HepG2 (cell line): ENCODE data around the gene ADAMTS14. TPM values are rescaled to one million over a fixed set of nuclear protein-coding genes. Genes with fewer than 3 reads are reported as not detected.

Experiments used
- ATAC-seq: fragments of 200-7000 bp; cut with Tn5 transposase; 3 replicates; pipeline ENCODE4 v1.9.1; 2020; ENCODE audit warnings: mild to moderate bottlenecking, moderate library complexity
- BruUV-seq: library from RNA; stranded (reverse); fragments of 400-500 nt; replicated peaks from 2 replicates; lab custom pipeline; 2021; lab: Mats Ljungman, UMichigan
- CTCF ChIA-PET: fragments of 300-600 bp; formaldehyde crosslinking; extraction: SDS; loops from one replicate; lab custom pipeline; 2021; ENCODE audit warnings: low total read pairs, inconsistent platforms, low intra/inter-chr PET ratio; lab: Yijun Ruan, JAX
- POLR2A ChIA-PET: fragments of 350-600 bp; sonication (Branson Sonifier 250); formaldehyde crosslinking; loops from one replicate; lab custom pipeline; 2020; ENCODE audit warnings: antibody characterized with exemption, inconsistent platforms; lab: Yijun Ruan, JAX
- DNase-seq: peaks from one replicate; pipeline ENCODE4 v3.0.0-alpha.2; 2015; ENCODE audit warnings: low spot score
- FAIRE-seq: peaks from 3 replicates; lab custom pipeline; 2011; peaks lifted over from hg19 to GRCh38; lab: Jason Lieb, UNC
- H2AFZ ChIP-seq: one replicate; pipeline ENCODE4 v1.6.1; 2011; ENCODE audit warnings: low read length, inconsistent platforms
- H3K27ac ChIP-seq: fragments of 300-600 bp; 3 replicates; pipeline ENCODE4 v1.8.0; 2011; ENCODE audit warnings: mixed run types, mild to moderate bottlenecking, mixed read lengths, low read length, inconsistent platforms; ENCODE audit not compliant: insufficient read depth; ENCODE audit errors: extremely low read length
- H3K27me3 ChIP-seq, 2 experiments: fragments of 200-600 bp in 1 of 2; 2 replicates in 1 of 2; 3 replicates in 1 of 2; pipeline versions ENCODE4 v1.6.0 to v1.8.0; 2011; ENCODE audit warnings: low read length in 2 of 2, mild to moderate bottlenecking in 2 of 2, moderate library complexity in 2 of 2, inconsistent platforms in 1 of 2; ENCODE audit not compliant: insufficient read depth in 2 of 2, control insufficient read depth in 1 of 2
- H3K36me3 ChIP-seq, 2 experiments: fragments of 200-600 bp in 1 of 2; replicated peaks in 1 of 2; 2 replicates in 1 of 2; 3 replicates in 1 of 2; pipeline versions ENCODE4 v1.5.1 to v1.8.0; 2011; ENCODE audit warnings: low read length in 2 of 2, inconsistent platforms in 1 of 2; ENCODE audit not compliant: insufficient read depth in 2 of 2, control insufficient read depth in 1 of 2
- H3K4me1 ChIP-seq: 2 replicates; pipeline ENCODE4 v1.5.1; 2012; ENCODE audit warnings: low read length, inconsistent platforms; ENCODE audit not compliant: insufficient read depth
- H3K4me2 ChIP-seq: 2 replicates; pipeline ENCODE4 v1.6.0; 2011; ENCODE audit warnings: low read depth, low read length, inconsistent platforms
- H3K4me3 ChIP-seq, 3 experiments: fragments of 200-600 bp in 1 of 3; sonication (generic), shearing (Covaris generic) in 1 of 3; replicated peaks in 1 of 3; 2 replicates each; pipeline ENCODE4 v1.5.1; 2011 to 2016; ENCODE audit warnings: low read length in 3 of 3, inconsistent platforms in 2 of 3, low read depth in 2 of 3, mild to moderate bottlenecking in 2 of 3, control low read depth in 1 of 3, mixed read lengths in 1 of 3; ENCODE audit not compliant: insufficient read depth in 1 of 3
- H3K79me2 ChIP-seq: one replicate; pipeline ENCODE4 v1.6.1; 2011; ENCODE audit warnings: low read length, inconsistent platforms; ENCODE audit not compliant: insufficient read depth
- H3K9ac ChIP-seq: 2 replicates; pipeline ENCODE4 v1.6.0; 2011; ENCODE audit warnings: mild to moderate bottlenecking, low read depth, low read length, inconsistent platforms; ENCODE audit not compliant: insufficient read depth
- H3K9me3 ChIP-seq: 2 replicates; pipeline ENCODE4 v1.5.1; 2012; ENCODE audit warnings: mild to moderate bottlenecking, low read length
- H4K20me1 ChIP-seq: 2 replicates; pipeline ENCODE4 v1.6.0; 2011; ENCODE audit warnings: inconsistent platforms, mild to moderate bottlenecking, low read length, moderate library complexity; ENCODE audit not compliant: insufficient read depth
- HOXA5 ChIP-seq: sonication (generic); formaldehyde crosslinking; IDR thresholded peaks from 2 replicates; pipeline ENCODE4 v1.4.0; 2020; ENCODE audit warnings: missing genetic modification reagents
- MAFG ChIP-seq: sonication (generic); formaldehyde crosslinking; IDR thresholded peaks from 2 replicates; pipeline ENCODE4 v1.5.1; 2020; ENCODE audit warnings: mild to moderate bottlenecking, missing genetic modification reagents
- MED13 ChIP-seq: sonication (generic); formaldehyde crosslinking; IDR thresholded peaks from 2 replicates; pipeline ENCODE4 v1.5.0; 2020; ENCODE audit warnings: missing genetic modification reagents
- RBAK ChIP-seq: sonication (generic); formaldehyde crosslinking; IDR thresholded peaks from 2 replicates; pipeline ENCODE4 v1.5.1; 2020; ENCODE audit warnings: mild to moderate bottlenecking, missing genetic modification reagents
- TEAD2 ChIP-seq: sonication (generic); formaldehyde crosslinking; IDR thresholded peaks from 2 replicates; pipeline ENCODE4 v1.9.0; 2021; ENCODE audit warnings: missing genetic modification reagents
- YEATS4 ChIP-seq: sonication (generic); formaldehyde crosslinking; IDR thresholded peaks from 2 replicates; pipeline ENCODE4 v1.4.0; 2020; ENCODE audit warnings: missing genetic modification reagents, borderline replicate concordance
- ZNF124 ChIP-seq: sonication (generic); formaldehyde crosslinking; IDR thresholded peaks from 2 replicates; pipeline ENCODE4 v1.4.0; 2020; ENCODE audit warnings: missing genetic modification reagents
- ZNF441 ChIP-seq: sonication (generic); formaldehyde crosslinking; IDR thresholded peaks from 2 replicates; pipeline ENCODE4 v1.7.0; 2021; ENCODE audit warnings: missing genetic modification reagents, borderline replicate concordance
- ZSCAN30 ChIP-seq: sonication (generic); formaldehyde crosslinking; IDR thresholded peaks from 2 replicates; pipeline ENCODE4 v1.5.0; 2020; ENCODE audit warnings: mild to moderate bottlenecking, missing genetic modification reagents
- WGBS: methylation state at CpG from one replicate; pipeline ENCODE4 v1.1.6; 2017; ENCODE audit warnings: low lambda C conversion rate; 5-methylcytosine and 5-hydroxymethylcytosine counted together
- in situ Hi-C: cut with HindIII; loops from 2 replicates; pipeline ENCODE4 v1.10.0; 2017; ENCODE audit warnings: low pct_unique_long_range_greater_than_20kb; ENCODE audit not compliant: extremely low pct_ligation_motif_present
- intact Hi-C: fragments of 100-400 bp; cut with micrococcal nuclease; formaldehyde crosslinking; loops from one replicate; pipeline ENCODE4 v1.10.0; 2022; ENCODE audit not compliant: unreplicated experiment
- polyA plus RNA-seq, 8 experiments: library from polyadenylated mRNA; depleted of rRNA in 3 of 8; stranded (reverse) in 7 of 8; unstranded in 1 of 8; fragments of >200 nt; fragmentation: Illumina TruSeq in 4 of 8; extraction: Trizol in 4 of 8; gene quantifications; 2 replicates each; pipeline versions ENCODE4 v1.2.1 to v1.2.3, GENCODE V29; 2011 to 2016; ENCODE audit warnings: low read depth in 4 of 8, missing spikeins in 1 of 8, mixed read lengths in 1 of 8; ENCODE audit not compliant: insufficient read depth in 1 of 8
- total RNA-seq, 5 experiments: library from RNA; depleted of rRNA; stranded (reverse); fragments of >200 nt; fragmentation: Illumina TruSeq; extraction: Trizol; gene quantifications; 2 replicates each; pipeline ENCODE4 v1.2.3, GENCODE V29; 2016; ENCODE audit warnings: low read depth in 1 of 5
- TF ChIP-seq, protein P1 (sequence below): sonication (generic); formaldehyde crosslinking; IDR thresholded peaks from 2 replicates; pipeline ENCODE4 v1.9.0; 2021; ENCODE audit warnings: missing genetic modification reagents, mild to moderate bottlenecking, borderline replicate concordance
- TF ChIP-seq, protein P2 (sequence below): fragments of 450-650 bp; IDR thresholded peaks from 2 replicates; pipeline ENCODE4 v1.6.1; 2016
- TF ChIP-seq, protein P3 (sequence below): sonication (generic); formaldehyde crosslinking; IDR thresholded peaks from 2 replicates; pipeline ENCODE4 v1.5.0; 2020; ENCODE audit warnings: mild to moderate bottlenecking, missing genetic modification reagents

Gene ADAMTS14
- total and polyA plus RNA-seq, 2 of the 13 experiments (the other 11 are each of a cell fraction or from before 2014, with no cell fraction given): 0.04 to 0.07 TPM

DNA sequence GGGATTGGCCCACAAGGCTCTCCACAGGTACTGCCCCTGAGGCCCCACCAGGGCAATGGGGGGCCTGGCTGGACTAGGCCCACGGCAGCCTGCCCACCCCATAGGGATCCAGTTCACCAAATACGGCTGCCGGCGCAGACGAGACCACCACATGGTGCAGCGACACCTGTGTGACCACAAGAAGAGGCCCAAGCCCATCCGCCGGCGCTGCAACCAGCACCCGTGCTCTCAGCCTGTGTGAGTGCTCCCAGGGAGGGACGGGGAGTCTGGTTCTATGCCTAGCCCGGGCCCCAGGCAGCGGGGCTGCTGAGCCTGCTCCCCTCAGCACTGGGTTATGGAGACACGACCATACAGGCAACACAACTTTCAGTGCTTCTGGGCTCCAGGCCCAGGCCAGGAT lies 79.7 kb downstream of the ADAMTS14 start (continued):
- TF ChIP-seq ZNF124 (CRISPR knock-in tag) (no peak), YEATS4 (CRISPR knock-in tag) (no peak), HOXA5 (CRISPR knock-in tag) (no peak)
- TF ChIP-seq, all 625 proteins: peak for 0

DNA sequence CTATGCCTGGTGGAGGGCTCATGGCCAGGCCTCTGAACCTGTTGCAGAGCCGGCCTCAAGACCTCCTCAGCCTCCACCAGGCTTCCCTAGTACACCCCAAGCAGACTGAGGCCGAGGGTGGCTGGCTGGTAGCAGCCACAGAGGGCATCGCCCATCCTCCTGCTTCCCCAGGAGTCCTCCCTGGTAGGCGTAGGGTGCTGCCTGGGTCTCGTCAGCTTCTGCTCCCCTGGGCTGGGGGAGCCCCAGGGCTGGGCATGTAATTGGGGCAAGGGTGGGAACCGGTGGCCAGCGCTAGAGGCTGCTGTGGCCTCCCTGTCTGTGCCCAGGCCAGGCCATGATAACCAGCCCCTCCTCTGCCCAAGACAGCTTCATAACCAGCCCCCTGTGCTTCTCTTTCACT lies 80.3 kb downstream of the ADAMTS14 start:
- no peak for ATAC-seq
- no peaks in the 10 kb centered on the region for H3K36me3 ChIP-seq
- H3K27ac ChIP-seq: no peak overlapping the region
- H4K20me1 ChIP-seq: no peaks in the 10 kb centered on the region
- H3K9me3 ChIP-seq: no peaks in the 10 kb centered on the region
- in situ Hi-C loops (no loop called here), intact Hi-C loops (no loop called here)
- no peaks in the 10 kb centered on the region for H3K79me2 ChIP-seq
- CTCF ChIA-PET: no interaction called here
- no peak overlapping the region for H3K4me3 ChIP-seq
- H3K4me2 ChIP-seq: no peak overlapping the region
- no peak overlapping the region for H3K9ac ChIP-seq
- no TSS peak for BruUV-seq
- POLR2A ChIA-PET: no interaction called here
- DNase-seq: no peak
- WGBS: 100% methylated on average over 2 of the region's 7 CpGs
- no peak overlapping the region for H2AFZ ChIP-seq
- TF ChIP-seq MED13: no peak
- TF ChIP-seq, protein P1, sequence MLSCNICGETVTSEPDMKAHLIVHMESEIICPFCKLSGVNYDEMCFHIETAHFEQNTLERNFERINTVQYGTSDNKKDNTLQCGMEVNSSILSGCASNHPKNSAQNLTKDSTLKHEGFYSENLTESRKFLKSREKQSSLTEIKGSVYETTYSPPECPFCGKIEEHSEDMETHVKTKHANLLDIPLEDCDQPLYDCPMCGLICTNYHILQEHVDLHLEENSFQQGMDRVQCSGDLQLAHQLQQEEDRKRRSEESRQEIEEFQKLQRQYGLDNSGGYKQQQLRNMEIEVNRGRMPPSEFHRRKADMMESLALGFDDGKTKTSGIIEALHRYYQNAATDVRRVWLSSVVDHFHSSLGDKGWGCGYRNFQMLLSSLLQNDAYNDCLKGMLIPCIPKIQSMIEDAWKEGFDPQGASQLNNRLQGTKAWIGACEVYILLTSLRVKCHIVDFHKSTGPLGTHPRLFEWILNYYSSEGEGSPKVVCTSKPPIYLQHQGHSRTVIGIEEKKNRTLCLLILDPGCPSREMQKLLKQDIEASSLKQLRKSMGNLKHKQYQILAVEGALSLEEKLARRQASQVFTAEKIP (CRISPR knock-in tag): no peak
- TF ChIP-seq, protein P2, sequence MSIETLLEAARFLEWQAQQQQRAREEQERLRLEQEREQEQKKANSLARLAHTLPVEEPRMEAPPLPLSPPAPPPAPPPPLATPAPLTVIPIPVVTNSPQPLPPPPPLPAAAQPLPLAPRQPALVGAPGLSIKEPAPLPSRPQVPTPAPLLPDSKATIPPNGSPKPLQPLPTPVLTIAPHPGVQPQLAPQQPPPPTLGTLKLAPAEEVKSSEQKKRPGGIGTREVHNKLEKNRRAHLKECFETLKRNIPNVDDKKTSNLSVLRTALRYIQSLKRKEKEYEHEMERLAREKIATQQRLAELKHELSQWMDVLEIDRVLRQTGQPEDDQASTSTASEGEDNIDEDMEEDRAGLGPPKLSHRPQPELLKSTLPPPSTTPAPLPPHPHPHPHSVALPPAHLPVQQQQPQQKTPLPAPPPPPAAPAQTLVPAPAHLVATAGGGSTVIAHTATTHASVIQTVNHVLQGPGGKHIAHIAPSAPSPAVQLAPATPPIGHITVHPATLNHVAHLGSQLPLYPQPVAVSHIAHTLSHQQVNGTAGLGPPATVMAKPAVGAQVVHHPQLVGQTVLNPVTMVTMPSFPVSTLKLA: no peak
- TF ChIP-seq TEAD2: no peak
- TF ChIP-seq ZNF441 (CRISPR knock-in tag): no peak
- no peak for TF ChIP-seq MAFG
- TF ChIP-seq, protein P3, sequence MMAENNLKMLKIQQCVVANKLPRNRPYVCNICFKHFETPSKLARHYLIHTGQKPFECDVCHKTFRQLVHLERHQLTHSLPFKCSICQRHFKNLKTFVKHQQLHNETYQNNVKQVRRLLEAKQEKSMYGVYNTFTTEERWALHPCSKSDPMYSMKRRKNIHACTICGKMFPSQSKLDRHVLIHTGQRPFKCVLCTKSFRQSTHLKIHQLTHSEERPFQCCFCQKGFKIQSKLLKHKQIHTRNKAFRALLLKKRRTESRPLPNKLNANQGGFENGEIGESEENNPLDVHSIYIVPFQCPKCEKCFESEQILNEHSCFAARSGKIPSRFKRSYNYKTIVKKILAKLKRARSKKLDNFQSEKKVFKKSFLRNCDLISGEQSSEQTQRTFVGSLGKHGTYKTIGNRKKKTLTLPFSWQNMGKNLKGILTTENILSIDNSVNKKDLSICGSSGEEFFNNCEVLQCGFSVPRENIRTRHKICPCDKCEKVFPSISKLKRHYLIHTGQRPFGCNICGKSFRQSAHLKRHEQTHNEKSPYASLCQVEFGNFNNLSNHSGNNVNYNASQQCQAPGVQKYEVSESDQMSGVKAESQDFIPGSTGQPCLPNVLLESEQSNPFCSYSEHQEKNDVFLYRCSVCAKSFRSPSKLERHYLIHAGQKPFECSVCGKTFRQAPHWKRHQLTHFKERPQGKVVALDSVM (CRISPR knock-in tag): no peak
- TF ChIP-seq RBAK (CRISPR knock-in tag): no peak
- TF ChIP-seq ZSCAN30 (CRISPR knock-in tag): no peak
- no peaks in the 10 kb centered on the region for H3K27me3 ChIP-seq
- H3K4me1 ChIP-seq: no peaks in the 10 kb centered on the region
- no peak for FAIRE-seq
